Stimulated activated CD4-positive, alpha-beta T cell treated with anti-CD3 and anti-CD28 coated beads, Interleukin-1b, Interleukin-23, amount 100 ng/mL, for 1 hour (primary cell): Measurements from ENCODE around the gene C1orf185.
A peak's percentile ranks its signal among the peaks of the same experiment; 100 is the strongest.
"Not testable (repeated sequence)": the region's sequence is repeated elsewhere in the genome, so short reads cannot be mapped to it uniquely, and the experiment has no call there.

ENCODE experiments used
- DNase-seq, 2 donors: peaks; one replicate each; pipeline ENCODE4 v3.0.0-alpha.2; 2020; ENCODE audit warnings: low read depth in 2 of 2

Gene C1orf185

DNA sequence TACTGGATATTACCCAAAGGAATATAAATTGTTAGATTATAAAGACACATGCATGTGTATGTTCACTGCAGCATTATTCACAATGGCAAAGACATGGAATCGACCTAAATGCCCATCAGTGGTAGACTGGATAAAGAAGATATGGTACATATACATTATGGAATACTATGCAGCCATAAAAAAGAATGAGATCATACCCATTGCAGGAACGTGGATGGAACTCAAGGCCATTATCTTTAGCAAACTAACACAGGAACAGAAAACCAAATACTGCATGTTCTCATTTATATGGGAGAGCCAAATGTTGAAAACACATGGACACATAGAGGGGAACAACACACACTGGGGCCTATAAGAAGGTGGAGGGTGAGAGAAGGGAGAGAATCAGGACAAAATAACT, 35.7 kb downstream of the C1orf185 start:
- DNase-seq: not testable (repeated sequence)

DNA sequence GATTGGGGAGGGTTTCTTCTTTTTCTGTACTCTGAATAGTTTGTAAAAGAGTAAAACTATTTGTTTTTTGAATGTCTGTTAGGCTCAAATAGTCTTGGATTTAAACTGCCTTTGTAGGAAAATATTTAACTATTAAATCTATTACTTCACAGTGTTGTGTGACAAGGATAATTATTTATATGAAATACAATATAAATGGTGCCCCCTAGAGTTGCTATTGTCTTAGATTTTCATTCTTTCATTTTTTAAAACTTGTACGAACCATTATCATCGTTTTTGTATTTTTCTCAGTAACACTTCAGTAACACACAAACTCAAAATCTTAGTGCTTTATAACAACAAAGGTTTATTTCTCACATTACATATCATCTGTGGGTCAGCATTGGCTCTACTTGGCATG, 37.4 kb downstream of the C1orf185 start:
- DNase-seq: no peak

DNA sequence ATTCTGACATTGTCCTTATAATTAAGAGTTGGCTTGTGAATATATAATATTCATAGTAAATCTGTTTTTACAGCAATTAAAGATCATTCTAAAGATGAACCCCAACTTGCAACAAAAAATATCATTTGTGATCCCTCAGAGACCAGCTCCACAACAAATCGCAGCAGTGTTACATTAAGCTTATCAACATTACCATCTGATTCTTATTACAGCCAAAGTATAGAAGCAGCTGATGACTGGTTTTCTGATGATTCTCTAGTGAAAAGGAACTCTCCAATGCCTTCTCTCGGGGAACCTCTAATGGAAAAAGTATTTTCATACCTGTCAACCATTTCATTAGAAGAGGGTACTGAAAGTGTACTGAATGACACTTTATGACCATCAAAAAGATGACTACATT, 45.4 kb downstream of the C1orf185 start:
- DNase-seq: no peak

DNA sequence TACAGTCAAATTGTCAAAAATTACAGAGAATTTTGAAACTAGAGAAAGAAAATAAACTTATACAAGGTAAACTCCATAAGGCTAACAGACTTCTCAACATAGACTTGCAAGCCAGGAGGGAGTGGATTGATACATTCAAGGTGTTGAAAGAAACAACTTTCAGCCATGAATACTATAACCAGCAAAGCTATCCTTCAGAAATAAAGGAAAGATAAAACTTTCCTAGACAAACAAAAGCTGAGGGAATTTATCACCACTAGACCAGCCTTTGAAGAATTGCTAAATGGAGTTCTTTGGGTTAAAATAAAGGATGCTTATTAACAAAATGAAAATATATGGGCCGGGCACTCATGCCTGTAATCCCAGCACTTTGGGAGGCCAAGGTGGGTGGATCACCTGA, 52.7 kb downstream of the C1orf185 start:
- DNase-seq: no peak

GRCh38 chr1:51156752-51157151, 54.7 kb downstream of the C1orf185 start:
- no peak for DNase-seq

GRCh38 chr1:51157395-51157794, 55.4 kb downstream of the C1orf185 start:
- DNase-seq: no peak

DNA sequence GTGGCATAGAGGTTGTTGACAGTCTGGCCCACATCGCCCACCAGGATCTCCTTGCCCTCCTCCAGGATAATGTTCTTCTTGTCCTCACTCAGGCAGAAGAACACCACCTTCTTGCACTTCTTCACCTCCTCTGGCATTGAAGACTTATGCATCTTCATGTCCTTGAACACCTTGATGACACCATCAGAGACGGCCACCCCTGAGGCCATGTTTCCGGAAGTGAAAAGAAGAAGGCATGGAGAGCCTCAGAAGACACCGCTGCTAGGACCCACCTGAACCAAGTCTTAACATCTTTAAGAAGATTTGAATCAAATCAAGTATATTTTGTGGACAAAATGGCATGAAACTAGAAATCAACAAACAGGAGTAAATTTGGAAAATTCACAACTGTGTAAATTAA, 56.2 kb downstream of the C1orf185 start:
- DNase-seq: no peak

DNA sequence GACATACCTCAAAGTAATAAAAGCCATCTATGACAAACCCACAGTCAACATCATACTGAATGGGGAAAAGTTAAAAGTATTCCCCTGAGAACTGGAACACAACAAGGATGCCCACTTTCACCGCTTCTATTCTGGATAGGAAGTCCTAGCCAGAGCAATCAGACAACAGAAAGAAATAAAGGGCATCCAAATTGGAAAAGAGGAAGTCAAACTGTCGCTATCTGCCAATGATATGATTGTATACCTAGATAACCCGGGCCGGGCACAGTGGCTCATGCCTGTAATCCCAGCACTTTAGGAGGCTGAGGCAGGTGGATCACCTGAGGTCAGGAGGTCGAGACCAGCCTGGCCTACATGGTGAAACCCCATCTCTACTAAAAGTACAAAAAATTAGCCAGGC, 60.5 kb downstream of the C1orf185 start:
- DNase-seq: not testable (repeated sequence)

GRCh38 chr1:51165540-51165939, 63.5 kb downstream of the C1orf185 start:
- no peak for DNase-seq

- no peak for DNase-seq
These were observed 66.3 kb downstream of the C1orf185 start for GRCh38 chr1:51168266-51168845.

- no peak for DNase-seq
These were observed 66.9 kb downstream of the C1orf185 start for GRCh38 chr1:51168936-51169335.

DNA sequence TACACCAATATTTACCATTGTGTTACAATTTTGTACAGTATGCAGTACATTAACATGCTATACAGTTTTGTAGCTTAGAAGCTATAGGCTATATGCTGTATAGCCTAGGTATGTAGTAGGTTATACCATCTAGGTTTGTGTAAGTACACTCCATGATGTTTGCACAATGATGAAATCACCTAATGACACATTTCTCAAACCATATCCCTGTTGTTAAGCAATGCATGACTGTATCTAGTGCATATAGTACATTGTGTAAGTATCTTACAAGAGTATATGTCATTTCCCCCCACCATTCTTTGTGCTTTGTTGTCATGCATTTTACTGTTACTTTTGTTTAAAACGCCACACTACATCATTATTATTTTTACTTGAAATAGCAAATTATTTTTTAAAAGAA, 68.3 kb downstream of the C1orf185 start:
- no peak for DNase-seq

- DNase-seq: no peak
These were observed 70.8 kb downstream of the C1orf185 start for GRCh38 chr1:51172811-51173210.

GRCh38 chr1:51175278-51175677, 73.2 kb downstream of the C1orf185 start:
- no peak for DNase-seq

GRCh38 chr1:51177988-51178387, 76.0 kb downstream of the C1orf185 start:
- not testable (repeated sequence) for DNase-seq

- no peak for DNase-seq
These were observed 86.2 kb downstream of the C1orf185 start for GRCh38 chr1:51188230-51188629.

GRCh38 chr1:51189421-51190073, 87.5 kb downstream of the C1orf185 start:
- DNase-seq: peak in 1 of 2 donors; percentile 3

DNA sequence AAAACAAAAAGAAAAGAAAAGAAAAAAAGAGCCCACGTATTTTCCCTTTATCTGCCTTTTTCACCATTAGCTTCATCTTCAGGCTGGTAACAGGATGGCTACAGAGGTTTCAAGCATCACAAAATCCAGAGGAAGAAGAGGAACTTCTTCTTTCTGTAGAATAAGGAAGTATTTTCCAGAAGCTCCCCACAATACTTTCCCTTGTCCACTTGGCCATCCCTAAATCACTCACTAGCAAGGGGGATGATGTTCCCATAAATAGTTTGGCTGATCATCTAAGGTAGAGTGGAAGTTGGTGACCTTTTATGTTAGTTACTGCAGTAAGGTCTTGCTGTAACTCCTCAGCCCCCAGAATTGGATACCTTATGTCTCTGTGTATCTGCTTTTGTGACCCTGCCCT, 88.9 kb downstream of the C1orf185 start:
- DNase-seq: no peak

- peak in 1 of 2 donors; percentile 29 for DNase-seq
These were observed 90.3 kb downstream of the C1orf185 start for GRCh38 chr1:51192213-51192843.

DNA sequence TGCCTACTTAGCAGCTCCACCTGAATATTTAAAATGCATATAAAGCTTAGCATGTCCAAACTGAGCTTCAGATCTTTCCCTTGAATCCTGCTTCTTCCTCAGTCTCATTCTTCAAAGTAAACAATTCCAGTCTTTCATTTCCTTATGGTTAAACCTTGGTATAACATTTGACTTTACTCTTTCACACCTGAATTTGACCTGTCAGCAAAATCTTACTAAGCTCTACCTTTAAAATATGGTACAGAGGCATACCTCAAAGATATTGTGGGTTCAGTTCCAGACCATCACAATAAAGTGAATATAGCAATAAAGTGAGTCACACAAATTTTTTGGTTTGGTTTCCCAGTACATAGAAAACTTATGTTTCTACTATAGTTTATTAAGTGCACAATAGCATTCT, 91.5 kb downstream of the C1orf185 start:
- no peak for DNase-seq
